Measurements from ENCODE around the gene CYP4V2.

Gene CYP4V2

DNA sequence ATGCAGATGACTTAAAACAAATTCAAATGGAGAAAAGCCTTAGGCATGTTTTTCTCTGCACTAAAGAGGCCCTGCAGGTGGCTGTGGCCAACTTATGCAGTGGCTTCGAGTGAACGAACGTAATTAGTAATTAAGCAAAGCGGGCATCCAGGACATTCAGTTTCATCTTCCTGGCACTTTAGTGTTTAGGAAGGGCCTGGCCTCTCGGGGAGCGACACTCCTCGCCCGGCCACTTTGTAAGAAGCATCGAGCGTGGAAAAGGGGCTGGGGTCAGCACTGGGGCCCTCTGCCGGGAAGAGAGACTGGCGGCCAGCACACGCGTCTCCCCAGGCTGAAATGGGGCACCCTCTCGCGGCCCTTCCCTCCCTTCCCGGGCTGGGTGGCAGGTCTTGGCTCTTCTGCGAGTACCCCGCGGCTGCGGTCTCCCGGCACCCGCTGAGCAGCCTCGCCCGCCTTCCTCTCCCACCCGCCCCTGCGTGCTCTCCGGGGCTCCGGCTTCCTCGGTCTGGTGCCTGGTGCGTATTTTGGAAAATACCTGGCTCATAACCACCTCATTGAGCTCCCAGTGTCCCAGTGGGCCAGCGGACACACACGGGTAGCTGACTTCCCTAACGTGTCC, 677 bp upstream of the CYP4V2 start:
- Mint-ChIP-seq H3K4me3 (peak overlapping the region; percentile 89 to 93 (median 92)), H3K27me3 (ENCODE audit: low read depth) (peaks cover 4% of the 10 kb centered on the region)

DNA sequence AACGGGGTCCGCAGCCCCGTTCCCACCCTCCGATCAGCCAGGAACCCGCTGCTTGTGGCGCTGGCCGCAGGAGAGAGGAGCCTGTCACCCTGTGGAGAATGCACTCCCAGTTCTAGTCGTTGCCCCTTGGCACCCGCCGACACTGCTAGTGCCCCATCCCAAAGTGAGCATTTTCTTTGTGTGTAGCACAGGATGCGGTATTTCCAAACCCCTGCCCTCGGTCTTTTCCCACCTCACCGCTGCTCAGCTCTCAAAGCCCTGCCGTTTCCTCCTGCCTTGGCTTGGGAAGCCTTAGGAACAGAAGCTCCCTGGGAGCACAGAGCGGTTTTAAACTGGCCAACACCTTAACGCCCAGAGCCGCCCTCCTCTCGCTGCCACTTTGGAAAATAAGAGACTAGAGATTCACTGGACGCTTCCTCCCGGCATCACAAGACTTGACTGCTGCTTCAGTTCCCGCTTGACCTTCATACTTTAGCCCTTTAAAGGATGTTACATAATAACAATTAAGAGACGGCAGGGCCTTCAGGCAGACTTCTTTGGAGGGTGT, 772 bp downstream of the CYP4V2 start:
- no peaks in the 10 kb centered on the region for H3K9me3 Mint-ChIP-seq
- H3K27ac Mint-ChIP-seq: peak overlapping the region; percentile 98 to 99 (median 98)
- H3K4me1 Mint-ChIP-seq: peaks cover 30% of the 10 kb centered on the region
- H3K27me3 Mint-ChIP-seq (ENCODE audit: low read depth): peaks cover 4% of the 10 kb centered on the region
- TF ChIP-seq, protein P1, sequence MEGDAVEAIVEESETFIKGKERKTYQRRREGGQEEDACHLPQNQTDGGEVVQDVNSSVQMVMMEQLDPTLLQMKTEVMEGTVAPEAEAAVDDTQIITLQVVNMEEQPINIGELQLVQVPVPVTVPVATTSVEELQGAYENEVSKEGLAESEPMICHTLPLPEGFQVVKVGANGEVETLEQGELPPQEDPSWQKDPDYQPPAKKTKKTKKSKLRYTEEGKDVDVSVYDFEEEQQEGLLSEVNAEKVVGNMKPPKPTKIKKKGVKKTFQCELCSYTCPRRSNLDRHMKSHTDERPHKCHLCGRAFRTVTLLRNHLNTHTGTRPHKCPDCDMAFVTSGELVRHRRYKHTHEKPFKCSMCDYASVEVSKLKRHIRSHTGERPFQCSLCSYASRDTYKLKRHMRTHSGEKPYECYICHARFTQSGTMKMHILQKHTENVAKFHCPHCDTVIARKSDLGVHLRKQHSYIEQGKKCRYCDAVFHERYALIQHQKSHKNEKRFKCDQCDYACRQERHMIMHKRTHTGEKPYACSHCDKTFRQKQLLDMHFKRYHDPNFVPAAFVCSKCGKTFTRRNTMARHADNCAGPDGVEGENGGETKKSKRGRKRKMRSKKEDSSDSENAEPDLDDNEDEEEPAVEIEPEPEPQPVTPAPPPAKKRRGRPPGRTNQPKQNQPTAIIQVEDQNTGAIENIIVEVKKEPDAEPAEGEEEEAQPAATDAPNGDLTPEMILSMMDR (IDR thresholded peaks at IDR 0.05; ENCODE audit: unreplicated experiment in 3 of 3): no peak
- H3K4me3 Mint-ChIP-seq: peak overlapping the region; percentile 95 to 99 (median 95)
- peaks cover 20% of the 10 kb centered on the region for H3K36me3 Mint-ChIP-seq (ENCODE audit: low read depth)

More for the DNA sequence above, 677 bp upstream of the CYP4V2 start:
- H3K27ac Mint-ChIP-seq: peak overlapping the region; percentile 94 to 95 (median 95)
- H3K36me3 Mint-ChIP-seq (ENCODE audit: low read depth): peaks cover 8% of the 10 kb centered on the region
- peaks cover 30% of the 10 kb centered on the region for H3K4me1 Mint-ChIP-seq
- H3K9me3 Mint-ChIP-seq: no peaks in the 10 kb centered on the region
- TF ChIP-seq, protein P1 (IDR thresholded peaks at IDR 0.05; ENCODE audit: unreplicated experiment in 3 of 3): peak in 1 of 3 experiments; percentile 10

DNA sequence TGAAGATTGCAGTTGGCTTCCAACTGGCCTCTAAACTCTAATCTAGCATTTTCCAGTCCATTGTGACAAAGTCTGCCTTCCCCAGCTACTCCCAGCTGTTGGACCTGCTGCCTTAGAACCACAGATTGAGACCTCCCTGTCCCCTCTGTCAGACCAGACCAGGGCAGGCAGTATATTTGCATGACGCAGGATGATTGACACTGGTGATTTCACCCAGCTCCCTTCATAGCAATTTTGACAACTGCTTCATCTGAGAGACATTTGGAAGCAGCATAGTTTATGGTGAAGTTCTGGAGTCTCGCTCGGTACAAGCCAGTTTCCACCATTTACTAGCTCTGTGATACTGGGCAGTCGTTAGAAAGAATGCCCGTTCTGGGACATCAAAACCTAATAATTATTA, 2.5 kb downstream of the CYP4V2 start:
- H3K4me1 Mint-ChIP-seq: peaks cover 29% of the 10 kb centered on the region
- TF ChIP-seq, protein P1 (IDR thresholded peaks at IDR 0.05; ENCODE audit: unreplicated experiment in 3 of 3): no peak
- H3K4me3 Mint-ChIP-seq: peak overlapping the region; percentile 40 to 65 (median 63)
- H3K36me3 Mint-ChIP-seq (ENCODE audit: low read depth): peaks cover 23% of the 10 kb centered on the region
- no peaks in the 10 kb centered on the region for H3K9me3 Mint-ChIP-seq
- peaks cover 4% of the 10 kb centered on the region for H3K27me3 Mint-ChIP-seq (ENCODE audit: low read depth)
- no peak overlapping the region for H3K27ac Mint-ChIP-seq

DNA sequence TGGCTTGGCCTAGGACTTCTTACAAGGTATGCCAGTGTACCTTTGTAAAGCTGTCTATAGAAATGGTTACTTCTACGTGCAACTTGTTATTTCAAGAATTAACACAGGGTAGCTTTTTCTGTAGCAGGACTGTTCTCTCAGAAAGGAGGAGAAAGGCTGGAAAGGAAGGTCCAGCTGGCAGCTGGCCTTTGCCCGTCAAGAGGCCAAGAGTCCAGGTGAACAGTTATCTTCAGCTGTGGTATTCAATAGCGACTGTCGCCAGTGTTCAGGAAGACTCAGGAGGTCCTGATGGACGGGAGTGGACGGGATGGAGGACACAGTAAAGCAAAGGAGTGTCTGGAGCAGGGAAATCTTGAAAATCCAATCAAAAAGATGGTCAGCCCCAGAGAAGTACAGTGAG, 4.7 kb downstream of the CYP4V2 start:
- Mint-ChIP-seq H3K4me1 (peaks cover 12% of the 10 kb centered on the region), H3K4me3 (no peak overlapping the region)

DNA sequence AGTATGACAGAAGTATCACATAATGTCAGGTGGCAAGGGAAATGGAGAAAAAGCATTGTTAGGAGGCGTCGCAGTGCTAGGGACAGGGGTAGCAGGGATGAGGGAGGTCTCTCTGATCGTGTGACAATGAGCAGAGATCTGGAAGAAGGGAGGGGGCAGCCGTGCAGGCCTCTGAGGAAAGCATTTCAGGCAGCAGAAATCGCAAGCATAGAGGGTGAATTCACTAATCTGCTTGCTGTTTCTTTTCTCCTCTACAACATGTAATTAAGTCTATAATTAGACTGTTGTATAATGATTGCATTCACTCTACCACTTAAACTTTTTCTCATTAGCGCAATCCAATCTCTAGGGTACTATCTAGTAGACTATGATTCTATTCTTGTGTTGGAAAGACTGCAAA, 9.1 kb downstream of the CYP4V2 start:
- H3K4me1 Mint-ChIP-seq: peaks cover 11% of the 10 kb centered on the region
- TF ChIP-seq, protein P1 (IDR thresholded peaks at IDR 0.05; ENCODE audit: unreplicated experiment in 3 of 3): no peak
- no peak overlapping the region for H3K27ac Mint-ChIP-seq
- peaks cover 2% of the 10 kb centered on the region for H3K9me3 Mint-ChIP-seq
- H3K4me3 Mint-ChIP-seq: no peak overlapping the region
- no peaks in the 10 kb centered on the region for H3K27me3 Mint-ChIP-seq (ENCODE audit: low read depth)
- peaks cover 21% of the 10 kb centered on the region for H3K36me3 Mint-ChIP-seq (ENCODE audit: low read depth)

More for the DNA sequence above, 4.7 kb downstream of the CYP4V2 start:
- no peaks in the 10 kb centered on the region for H3K9me3 Mint-ChIP-seq
- peaks cover 4% of the 10 kb centered on the region for H3K27me3 Mint-ChIP-seq (ENCODE audit: low read depth)
- H3K27ac Mint-ChIP-seq: no peak overlapping the region
- TF ChIP-seq, protein P1 (IDR thresholded peaks at IDR 0.05; ENCODE audit: unreplicated experiment in 3 of 3): no peak
- peaks cover 23% of the 10 kb centered on the region for H3K36me3 Mint-ChIP-seq (ENCODE audit: low read depth)

DNA sequence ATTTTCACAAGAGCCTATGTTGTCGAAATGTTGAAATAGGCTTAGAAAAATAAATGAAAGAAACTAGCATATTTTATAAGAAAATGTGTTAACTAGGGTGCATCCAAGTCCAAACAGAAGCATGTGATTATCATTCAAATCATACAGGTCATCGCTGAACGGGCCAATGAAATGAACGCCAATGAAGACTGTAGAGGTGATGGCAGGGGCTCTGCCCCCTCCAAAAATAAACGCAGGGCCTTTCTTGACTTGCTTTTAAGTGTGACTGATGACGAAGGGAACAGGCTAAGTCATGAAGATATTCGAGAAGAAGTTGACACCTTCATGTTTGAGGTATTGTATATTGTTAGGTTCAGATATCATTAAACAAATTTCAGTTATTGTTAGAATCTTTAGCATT, 9.6 kb downstream of the CYP4V2 start:
- Mint-ChIP-seq H3K36me3 (ENCODE audit: low read depth) (peaks cover 16% of the 10 kb centered on the region), H3K4me1 (peaks cover 11% of the 10 kb centered on the region), H3K9me3 (peaks cover 2% of the 10 kb centered on the region), H3K4me3 (no peak overlapping the region), H3K27me3 (ENCODE audit: low read depth) (no peaks in the 10 kb centered on the region), H3K27ac (no peak overlapping the region)
- TF ChIP-seq, protein P1 (IDR thresholded peaks at IDR 0.05; ENCODE audit: unreplicated experiment in 3 of 3): no peak

Measured in nephron (organoid).